Measurements from ENCODE around the gene CD300LF.
A peak's percentile ranks its signal among the peaks of the same experiment; 100 is the strongest.

Gene CD300LF

DNA sequence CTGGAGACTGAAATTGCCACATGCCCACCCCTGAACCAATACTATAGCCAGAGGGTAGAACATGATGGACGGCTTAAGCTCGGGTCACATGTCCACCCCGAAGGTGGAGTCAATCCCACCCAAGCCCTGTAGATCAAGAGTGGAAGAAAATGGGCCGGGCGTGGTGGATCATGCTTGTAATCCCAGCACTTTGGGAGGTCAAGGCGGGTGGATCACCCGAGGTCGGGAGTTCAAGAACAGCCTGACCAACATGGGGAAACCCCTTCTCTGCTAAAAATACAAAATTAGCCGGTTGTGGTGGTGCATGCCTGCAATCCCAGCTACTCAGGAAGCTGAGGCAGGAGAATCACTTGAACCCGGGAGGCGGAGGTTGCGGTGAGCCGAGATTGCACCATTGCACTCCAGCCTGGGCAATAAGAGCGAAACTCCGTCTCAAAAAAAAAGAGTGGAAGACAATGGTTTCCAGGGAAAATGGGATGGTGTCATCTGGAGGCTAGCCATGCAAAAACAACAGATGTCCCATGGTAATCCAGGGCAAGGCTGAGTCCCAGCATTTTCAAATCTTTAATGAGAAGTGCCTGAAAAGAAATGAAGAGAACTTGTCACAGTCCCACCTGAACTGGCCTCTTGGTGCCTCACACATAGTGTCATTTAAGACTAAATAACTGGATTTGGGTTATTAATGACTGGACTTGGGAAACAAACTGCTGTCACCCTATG, 30.1 kb downstream of the CD300LF start:
- DNase-seq, result no peak

DNA sequence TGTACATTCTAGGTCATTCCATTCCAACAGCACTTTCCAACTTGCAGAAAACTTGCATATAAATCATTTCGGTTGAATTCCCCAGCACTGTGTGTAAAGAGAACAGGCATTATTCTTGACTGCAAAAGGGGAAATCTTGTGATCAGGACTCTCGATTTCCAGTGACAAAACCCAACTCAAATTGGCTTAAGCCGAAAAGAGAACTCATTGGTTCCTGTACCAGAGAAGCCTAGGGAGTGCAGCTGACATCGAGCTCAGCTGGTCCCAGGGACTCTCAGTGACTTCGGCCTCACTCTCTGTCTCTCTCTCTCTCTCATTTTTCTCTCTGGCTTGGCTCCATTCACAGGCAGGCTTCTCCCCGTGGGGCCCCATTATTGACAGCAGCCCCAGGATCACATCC, 30.7 kb downstream of the CD300LF start:
- DNase-seq, result no peak

GRCh38 chr17:74680941-74681340, 31.8 kb downstream of the CD300LF start:
- DNase-seq, result no peak

DNA sequence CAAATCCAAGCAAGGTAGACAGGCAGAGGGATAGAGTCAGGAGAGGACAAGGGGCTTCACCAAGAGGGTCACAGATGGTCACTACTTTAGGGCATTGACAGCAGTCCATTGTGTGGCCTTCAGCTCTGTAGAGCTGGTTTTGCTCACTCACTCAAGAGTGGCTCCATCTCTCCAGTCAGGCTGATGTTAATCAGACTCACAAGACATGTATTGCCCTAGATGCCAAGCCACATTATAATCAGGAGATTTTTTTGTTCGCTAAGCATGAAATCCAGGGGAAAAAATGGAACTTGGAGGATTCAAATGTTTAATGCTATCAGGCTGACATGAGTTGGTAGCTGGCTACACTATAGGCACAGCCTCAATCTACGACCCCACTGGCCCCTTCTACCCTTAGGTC, 32.5 kb downstream of the CD300LF start:
- DNase-seq, result no peak

- DNase-seq, result no peak
Measured at GRCh38 chr17:74679374-74679773, 33.3 kb downstream of the CD300LF start.

GRCh38 chr17:74678541-74678940, 34.2 kb downstream of the CD300LF start:
- no peak for DNase-seq

DNA sequence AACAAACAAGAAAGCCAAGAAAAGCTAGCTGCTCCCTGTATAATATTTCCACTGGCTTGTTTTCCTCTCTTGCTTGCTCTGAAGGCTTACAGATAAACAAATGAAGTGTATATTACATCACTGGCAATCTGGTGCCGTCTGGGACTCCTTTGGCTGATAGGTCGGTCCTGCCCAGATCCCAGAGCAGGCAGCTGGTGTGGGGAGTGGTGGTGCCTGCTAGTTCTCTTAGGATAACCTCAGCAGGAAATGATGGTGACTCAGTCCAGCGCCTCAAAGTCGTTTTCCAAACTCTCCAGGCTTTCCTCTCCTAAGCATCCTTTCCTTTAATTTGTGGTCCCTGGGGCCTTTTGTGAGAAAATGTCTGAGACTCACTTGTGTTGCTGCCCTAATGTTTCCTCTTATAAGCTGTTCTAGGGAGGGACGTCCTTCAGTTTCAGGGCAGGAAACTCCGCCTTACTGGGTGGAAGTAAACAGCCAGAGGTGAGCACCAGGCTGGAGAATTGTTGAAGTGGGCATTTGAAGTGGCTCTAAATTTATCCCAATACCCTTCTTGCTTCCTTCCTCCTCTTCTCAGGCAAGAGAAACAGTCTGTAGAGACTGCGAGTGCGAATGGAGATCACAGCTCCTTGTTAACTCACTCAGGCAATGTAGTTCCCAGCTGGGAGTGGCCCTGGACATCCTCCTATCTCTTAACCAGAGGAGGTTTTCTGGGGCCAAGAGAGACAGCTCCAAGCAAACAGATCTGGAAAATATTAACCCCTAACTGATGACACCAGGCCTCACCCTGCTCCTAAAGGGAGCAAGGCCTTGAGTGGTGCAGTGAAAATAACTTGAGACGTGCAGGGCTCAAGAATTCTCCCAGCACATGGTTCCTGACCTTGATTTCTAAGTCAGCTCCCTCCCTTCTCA, 34.9 kb downstream of the CD300LF start:
- DNase-seq, result no peak

GRCh38 chr17:74671031-74671771, 41.5 kb downstream of the CD300LF start:
- DNase-seq, result peak; percentile 72

DNA sequence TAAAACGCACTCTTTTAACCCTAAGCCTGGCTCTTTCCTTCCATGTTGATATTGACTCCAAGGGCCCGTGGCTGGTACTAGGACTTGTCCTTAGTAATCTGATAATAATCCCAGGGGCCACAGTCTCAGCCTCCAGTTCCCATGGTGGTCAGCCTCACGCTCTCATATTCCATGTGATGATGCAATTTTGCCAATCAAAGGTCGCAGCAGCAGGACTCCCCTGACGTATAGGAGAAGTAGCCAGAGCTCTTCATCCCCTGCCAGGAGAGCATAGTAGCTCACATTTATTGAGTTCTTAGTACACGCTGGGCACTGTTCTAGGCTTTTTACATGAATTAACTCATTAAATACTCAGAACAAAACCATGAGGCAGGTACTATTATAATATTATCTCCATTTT, 42.4 kb downstream of the CD300LF start:
- no peak for DNase-seq

DNA sequence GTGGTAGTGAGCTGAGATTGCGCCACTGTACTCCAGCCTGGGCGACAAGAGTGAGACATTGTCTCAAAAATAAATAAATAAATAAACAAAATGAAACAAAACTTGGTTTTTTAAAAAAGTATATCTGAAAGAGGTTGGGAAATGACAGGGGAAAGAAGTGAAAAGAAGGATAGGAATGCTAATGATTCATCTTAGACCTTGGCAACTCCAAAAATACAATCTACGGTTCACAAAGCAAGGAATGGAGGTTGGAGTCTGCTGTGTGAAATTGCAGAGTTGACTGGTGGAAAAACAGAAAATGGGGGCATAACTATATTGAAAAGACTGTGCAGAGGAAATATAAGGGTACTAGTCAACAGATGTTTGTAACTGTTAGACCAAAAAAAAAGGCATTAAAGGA, 49.2 kb downstream of the CD300LF start:
- DNase-seq, result no peak

- DNase-seq, result no peak
Measured at GRCh38 chr17:74659889-74660288, 52.8 kb downstream of the CD300LF start.

GRCh38 chr17:74658620-74659019, 54.1 kb downstream of the CD300LF start:
- DNase-seq, result no peak

GRCh38 chr17:74654742-74655141, 58.0 kb downstream of the CD300LF start:
- no peak for DNase-seq

DNA sequence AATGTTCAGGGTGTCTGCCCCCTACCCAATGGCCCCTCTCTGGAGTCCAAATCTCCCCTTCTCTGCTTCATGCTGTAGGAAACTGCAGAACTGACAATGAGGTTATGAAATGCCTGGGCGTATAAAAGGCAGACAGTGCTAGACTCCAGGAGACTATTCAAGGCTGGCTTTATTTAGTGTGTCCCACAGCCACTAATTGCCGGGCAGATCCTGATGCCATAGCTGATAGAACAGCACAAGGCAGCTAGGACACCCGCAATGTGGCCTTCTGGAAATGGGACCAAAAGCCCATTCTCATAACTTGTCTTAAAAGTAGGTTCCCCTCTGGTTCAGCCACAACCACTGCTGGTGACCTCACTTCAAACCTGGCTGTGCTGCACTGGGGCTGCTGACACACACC, 60.7 kb downstream of the CD300LF start:
- no peak for DNase-seq

GRCh38 chr17:74649909-74650308, 62.8 kb downstream of the CD300LF start:
- no peak for DNase-seq

DNA sequence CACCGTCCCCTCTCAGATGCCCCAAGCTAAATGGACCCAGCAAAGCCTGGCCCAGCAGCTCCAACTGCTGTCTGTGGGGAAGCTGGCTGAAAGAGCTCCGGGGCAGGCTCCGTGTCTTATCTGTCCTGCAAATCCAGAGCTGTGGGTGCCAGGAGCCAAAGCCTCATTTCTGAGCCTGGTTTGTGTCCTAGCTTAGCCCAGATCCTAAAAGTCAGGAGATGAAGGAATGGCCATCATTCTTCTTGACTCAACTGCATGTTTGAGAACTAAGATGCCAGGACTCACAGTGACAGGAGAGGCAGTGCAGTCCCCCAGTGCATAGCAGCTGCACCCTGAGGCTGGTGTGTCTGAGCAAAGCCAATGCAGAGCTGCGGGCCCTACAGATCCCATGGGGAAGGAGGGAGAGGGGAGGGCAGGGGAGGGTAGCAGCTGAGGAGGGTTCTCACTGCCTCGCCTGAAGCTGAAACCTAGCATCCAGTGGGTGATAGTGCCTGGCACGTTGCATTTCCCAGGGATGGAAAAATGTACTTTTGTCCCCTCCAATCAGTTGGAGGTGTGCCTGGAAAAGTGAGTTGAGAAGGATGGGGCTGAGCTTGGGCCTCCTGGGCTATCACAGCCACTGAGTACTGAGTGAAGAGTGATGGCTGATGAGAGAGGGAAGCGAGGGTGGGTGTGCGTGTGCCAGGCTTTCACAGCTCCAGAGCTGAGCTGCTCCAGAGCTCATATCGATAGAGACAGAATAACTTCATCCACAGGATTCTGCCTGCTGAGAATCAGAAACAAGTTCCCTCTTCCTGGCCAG, 64.7 kb downstream of the CD300LF start:
- no peak for DNase-seq

GRCh38 chr17:74646231-74646630, 66.5 kb downstream of the CD300LF start:
- no peak for DNase-seq

- no peak for DNase-seq
Measured at GRCh38 chr17:74645010-74645409, 67.7 kb downstream of the CD300LF start.

DNA sequence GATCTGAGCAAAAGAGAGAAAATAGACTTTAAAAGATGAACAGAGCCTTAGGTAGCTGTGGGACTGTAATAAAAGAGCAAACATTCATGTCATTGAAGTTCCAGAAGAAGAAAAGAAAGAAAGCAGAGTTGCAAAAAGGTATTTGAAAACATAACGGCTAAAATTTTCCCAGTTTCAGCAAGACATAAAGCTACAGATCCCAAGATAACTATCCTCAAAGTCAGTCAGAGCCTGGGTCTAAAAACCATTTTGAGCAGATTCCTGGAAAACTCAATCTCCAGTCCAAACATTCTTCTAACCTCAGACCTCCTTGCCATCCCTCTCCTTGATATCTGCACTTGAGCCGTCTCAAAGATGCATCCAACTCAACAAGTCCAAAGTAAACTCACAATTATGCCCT, 68.3 kb downstream of the CD300LF start:
- no peak for DNase-seq
